Body of pancreas (tissue), 4 donors: ENCODE results near the gene SMIM24.

Experiments
- POLR2A ChIP-seq, 3 donors: fragments of 450-650 bp; IDR thresholded peaks; one replicate each; pipeline ENCODE4 v1.6.1; 2016; ENCODE audit warnings: antibody characterized with exemption in 3 of 3, mild to moderate bottlenecking in 2 of 3
- TF ChIP-seq, protein P1 (sequence below), 7 experiments: fragments of 450-650 bp in 4 of 7; fragments of 200-600 bp in 3 of 7; sonication (generic) in 3 of 7; IDR thresholded peaks; one replicate each; pipeline ENCODE4 v1.5.1; 2016 to 2019; ENCODE audit warnings: antibody characterized with exemption in 7 of 7

DNA sequence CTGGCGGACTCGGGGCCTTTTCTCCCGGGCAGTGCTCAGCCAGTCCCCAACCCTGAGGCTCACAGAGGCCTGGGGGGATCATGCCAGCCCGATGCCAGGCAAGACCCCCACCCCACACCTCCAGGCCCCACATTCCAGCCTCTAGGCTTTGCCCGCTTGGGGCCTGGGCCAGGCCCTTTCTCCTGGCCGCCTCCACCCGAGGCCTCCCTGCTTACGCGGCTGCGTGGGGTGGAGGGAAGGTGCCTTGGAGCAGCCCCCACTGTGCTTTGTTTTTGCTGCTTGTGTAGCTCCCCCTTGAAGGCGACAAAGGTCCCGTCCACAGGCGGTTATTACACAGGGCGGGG lies 38.4 kb downstream of the SMIM24 start:
- TF ChIP-seq, protein P1, sequence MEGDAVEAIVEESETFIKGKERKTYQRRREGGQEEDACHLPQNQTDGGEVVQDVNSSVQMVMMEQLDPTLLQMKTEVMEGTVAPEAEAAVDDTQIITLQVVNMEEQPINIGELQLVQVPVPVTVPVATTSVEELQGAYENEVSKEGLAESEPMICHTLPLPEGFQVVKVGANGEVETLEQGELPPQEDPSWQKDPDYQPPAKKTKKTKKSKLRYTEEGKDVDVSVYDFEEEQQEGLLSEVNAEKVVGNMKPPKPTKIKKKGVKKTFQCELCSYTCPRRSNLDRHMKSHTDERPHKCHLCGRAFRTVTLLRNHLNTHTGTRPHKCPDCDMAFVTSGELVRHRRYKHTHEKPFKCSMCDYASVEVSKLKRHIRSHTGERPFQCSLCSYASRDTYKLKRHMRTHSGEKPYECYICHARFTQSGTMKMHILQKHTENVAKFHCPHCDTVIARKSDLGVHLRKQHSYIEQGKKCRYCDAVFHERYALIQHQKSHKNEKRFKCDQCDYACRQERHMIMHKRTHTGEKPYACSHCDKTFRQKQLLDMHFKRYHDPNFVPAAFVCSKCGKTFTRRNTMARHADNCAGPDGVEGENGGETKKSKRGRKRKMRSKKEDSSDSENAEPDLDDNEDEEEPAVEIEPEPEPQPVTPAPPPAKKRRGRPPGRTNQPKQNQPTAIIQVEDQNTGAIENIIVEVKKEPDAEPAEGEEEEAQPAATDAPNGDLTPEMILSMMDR (IDR thresholded peaks at IDR 0.05) = no peak
- TF ChIP-seq POLR2A (IDR thresholded peaks at IDR 0.05) = no peak
